ENCODE measurements around the gene TBX10.
"Not testable (repeated sequence)": the region's sequence is repeated elsewhere in the genome, so short reads cannot be mapped to it uniquely, and the experiment has no call there.

TBX10 gene

DNA sequence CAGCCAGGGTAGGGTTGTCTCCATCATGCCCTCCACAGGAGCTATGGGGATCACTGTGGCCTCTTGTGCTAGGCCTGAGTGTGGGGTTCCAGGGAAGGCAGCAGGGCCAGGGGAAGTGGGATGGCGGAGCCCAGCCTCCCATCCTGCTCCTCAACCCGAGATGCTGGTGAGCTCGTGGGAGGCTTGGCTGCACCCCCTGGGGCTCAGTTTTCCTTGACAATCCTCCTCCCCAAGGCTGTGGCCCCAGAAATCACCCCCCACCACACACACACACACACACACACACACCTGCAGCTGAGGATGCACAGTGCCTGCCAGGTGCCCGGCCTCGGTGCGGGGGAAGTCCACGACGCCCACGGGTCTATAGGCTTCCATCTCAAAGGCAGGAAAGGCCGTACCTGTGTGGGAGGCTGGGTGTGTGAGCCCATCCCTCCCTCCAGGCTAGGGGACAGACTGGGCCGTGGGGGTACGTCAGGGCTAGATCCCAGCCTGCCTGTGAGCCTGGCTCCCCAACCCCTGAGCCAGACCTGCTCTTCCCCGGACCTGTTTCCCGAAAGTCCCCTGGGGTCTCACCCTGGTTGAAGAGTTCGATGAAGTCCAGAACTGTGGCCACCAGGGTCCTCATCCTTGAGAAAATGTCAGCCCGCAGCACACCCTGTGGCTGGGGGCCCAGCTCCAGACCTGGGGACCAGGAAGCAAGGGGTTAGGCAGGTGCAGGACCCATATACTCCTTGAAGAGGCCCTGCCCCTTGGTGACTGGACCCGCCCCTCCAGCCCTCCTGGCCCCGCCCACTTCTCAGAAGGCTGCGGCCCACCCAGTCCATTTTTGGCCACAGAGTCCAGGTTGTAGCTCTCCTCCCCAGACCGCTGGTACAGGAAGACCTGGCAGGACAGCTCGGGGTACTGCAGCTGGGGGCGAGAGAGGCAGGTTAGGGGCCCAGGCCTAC, 5.2 kb upstream of the TBX10 start:
- no peak for DNase-seq

- no peak for DNase-seq
Measured at GRCh38 chr11:67644042-67644441, 4.5 kb upstream of the TBX10 start.

GRCh38 chr11:67642173-67643120, 2.9 kb upstream of the TBX10 start:
- no peak for DNase-seq

DNA sequence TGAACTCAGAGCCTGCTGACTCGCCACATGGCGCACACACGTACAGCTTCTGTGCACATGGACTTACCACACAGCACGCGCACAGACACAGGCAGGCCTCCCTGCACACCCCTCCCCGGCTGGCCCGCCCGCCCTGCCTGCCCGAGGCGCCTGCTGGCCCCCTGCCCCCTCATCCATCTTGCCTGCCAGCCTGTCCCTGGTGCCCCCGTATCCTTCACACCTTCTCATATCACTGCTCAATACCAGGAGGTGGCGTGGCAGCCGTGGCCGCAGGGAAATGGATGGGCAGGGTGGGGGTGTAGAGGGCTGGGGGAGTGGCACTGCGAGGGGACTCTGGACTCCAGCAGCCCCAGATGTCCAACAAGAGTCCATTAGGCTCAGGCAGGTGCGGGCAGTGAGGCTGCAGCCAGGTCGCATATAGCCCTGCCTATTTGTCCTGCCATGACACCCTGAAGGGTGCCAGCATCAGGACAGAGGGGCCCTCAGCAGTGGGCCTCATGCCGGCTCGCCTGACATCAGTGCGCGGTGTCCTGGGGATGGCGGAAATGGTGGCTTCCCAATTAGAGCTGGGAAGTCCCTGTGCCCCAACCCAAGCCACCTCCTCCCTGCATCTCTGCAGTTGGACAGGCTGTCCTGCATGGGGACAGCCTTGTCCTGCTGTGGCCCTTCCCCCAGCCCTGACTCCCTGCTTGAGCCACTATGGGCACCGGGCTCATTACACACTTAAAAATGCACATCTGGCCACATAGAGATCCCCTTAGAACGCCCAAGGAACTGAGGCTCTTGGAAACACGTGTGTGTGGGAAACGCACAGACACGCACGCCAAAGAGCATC, 2.0 kb upstream of the TBX10 start:
- DNase-seq: no peak

GRCh38 chr11:67640758-67641337, 1.3 kb upstream of the TBX10 start:
- no peak for DNase-seq

GRCh38 chr11:67640021-67640757, 626 bp upstream of the TBX10 start:
- DNase-seq: no peak

DNA sequence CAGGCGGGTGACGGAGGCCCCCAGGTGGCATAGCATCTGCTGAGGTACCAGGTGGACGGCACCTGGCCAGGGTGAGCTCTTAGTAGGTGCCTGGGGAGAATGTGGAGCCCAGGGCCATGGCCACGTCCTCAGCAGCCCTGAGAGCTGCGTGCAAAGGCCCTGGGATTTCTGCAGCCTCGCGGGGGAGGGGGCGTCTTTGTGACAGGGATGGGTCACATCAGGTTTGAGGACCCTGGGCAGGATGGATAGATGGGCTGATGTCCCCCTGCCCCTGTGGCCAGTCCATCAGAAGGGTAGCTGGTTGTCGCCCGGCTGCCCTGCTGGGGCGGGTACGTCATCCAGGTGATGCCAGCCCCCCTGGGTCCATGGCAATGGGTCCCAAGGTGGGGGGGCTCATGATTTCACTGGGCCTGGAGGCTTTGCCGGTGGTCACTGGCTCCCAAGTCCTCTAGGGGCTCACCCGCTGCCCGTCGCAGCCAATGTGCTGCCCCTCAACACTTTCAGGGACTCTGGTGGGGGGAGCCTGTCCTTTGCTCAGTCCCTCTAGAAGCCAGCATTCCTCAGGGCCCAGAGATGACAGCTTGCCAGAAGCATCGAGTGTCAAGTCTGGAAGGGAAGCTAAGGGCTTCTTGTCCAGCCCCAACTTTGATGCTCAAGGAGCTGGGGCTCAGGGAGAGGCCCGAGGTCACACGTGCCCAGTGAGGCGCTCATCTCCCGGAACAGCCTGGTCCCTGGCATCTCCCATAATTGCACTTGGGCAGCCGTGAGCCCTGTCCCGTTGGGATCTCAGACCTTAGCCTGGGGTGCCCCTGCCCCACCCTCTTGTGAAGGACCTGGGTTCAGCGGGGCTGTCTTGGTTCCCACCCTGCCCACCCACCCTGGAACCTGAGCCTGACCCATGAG, 777 bp downstream of the TBX10 start:
- DNase-seq: no peak

DNA sequence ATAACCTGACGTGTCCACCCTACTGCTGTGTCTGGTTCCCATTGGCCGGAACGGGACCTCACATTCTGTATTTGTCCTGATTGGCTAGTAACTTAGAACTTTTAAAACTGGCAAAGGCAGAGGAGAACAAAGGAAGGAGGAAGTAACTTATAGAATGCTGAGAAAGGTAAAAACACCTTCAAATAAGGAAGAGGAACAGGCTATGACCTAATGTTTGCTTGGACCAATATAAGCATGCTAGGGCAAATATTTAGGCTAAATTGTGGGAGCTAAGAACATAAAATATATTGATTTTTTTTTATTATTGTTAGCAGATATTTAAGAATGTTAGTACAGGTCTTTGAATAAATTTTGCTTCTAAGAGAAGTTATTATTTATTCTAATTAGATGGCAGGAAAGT, 2.1 kb downstream of the TBX10 start:
- not testable (repeated sequence) for DNase-seq

- no peak for DNase-seq
Measured at GRCh38 chr11:67636962-67637361, 2.6 kb downstream of the TBX10 start.

DNA sequence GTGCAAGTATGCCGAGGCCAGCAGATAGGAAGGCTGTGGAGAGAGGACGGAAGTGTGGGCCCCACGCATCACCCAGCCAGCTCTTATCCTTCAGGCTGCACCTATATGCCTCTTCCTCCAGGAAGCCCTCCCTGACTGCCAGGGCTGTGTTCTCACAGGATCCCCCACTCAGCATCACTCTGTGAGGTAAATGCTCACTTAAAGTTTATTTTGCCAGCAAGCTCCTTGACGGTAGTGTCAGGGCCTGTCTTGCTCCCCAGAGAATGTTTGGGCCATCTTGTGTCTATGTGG, 4.4 kb downstream of the TBX10 start:
- no peak for DNase-seq

- DNase-seq: no peak
Measured at GRCh38 chr11:67634366-67635230, 5.0 kb downstream of the TBX10 start.

- no peak for DNase-seq
Measured at GRCh38 chr11:67633758-67634365, 5.7 kb downstream of the TBX10 start.

GRCh38 chr11:67632982-67633755, 6.4 kb downstream of the TBX10 start:
- no peak for DNase-seq

DNA sequence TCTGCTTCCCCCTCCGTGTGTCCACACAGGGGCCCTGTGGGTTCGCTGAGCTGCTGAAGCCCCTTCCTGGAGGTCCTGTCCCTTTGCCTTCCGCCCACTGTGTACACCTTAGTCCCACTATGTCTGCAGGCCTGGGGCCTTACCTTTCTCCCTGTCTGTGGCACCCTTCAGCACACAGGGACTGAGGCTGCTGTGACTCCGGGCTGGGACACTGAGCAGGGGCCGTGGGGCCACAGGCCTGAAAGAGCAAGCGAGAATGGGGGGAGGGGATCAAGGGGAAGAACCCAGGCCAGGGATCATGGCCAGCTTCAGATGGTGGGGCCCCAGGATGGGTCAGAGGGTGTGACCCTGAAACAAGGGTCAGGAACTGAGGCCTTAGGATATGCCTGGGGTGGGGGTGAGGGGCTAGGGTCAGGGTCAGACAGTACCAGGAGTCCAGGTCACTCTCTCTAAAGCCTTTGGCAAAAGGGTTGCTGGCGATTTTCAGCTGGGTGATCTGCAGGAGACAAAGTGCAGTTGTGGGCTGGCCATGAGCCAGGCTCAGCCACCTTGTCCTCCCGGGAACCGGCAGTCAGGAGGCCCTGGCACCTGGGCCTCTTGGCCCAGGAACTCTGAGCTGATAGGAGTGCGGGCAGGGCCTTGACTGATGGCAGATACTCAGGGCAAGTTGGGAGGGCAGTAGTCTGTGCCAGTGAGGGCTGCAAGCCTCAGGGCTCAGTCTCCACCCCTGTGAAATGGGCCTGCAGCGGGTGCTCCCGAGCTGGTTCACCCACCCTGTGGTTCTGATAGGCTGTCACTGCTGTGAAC, 7.2 kb downstream of the TBX10 start:
- no peak for DNase-seq

- DNase-seq: no peak
Measured at GRCh38 chr11:67631853-67632174, 7.7 kb downstream of the TBX10 start.

GRCh38 chr11:67631411-67631810, 8.2 kb downstream of the TBX10 start:
- DNase-seq: no peak

DNA sequence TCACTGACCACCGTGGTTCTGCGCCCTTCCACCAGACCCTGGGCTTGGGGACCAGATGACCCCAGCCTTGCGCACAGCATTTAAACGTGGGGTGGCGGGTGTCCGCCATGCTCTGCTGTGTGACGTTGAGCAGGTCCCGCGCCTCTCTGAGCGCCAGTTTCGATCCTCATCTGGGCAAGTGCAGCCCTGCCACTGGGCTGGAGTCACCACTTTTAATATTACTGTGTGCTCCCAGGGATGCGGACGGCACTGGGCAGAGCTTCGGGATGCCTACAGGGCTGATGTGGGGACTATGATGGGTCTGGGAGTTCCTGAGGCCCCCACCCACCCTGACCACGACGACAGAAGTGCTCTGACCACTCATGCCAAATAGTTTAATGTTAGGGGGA, 8.6 kb downstream of the TBX10 start:
- no peak for DNase-seq
